ENCODE data around the gene PPM1A.

PPM1A gene

GRCh38 chr14:60277605-60278190 lies 28.7 kb downstream of the PPM1A start:
- H3K4me3 ChIP-seq (ENCODE audit: low read length, poor library complexity, severe bottlenecking): no peak overlapping the region
- no peaks in the 10 kb centered on the region for H3F3A ChIP-seq (ENCODE audit: low read depth)
- H3K9ac ChIP-seq (ENCODE audit: low read depth, low read length, poor library complexity, severe bottlenecking): no peak overlapping the region
- no peaks in the 10 kb centered on the region for H3K9me2 ChIP-seq (replicated peaks; ENCODE audit: low read depth, low read length)
- TF ChIP-seq CTCF (conservative IDR thresholded peaks at IDR 0.05; ENCODE audit: low read length) (no peak), EZH2phosphoT487 (IDR thresholded peaks at IDR 0.05; ENCODE audit: borderline replicate concordance) (no peak)
- H3K4me2 ChIP-seq (ENCODE audit: low read depth, low read length, poor library complexity, severe bottlenecking): no peak overlapping the region
- peaks cover 29% of the 10 kb centered on the region for H4K20me1 ChIP-seq (ENCODE audit: insufficient read depth, low read length, poor library complexity, severe bottlenecking)
- peaks cover 95% of the 10 kb centered on the region for H3K79me2 ChIP-seq (ENCODE audit: insufficient read depth, low read length)
- no peak overlapping the region for H2AFZ ChIP-seq (ENCODE audit: low read length)
- H3K9me3 ChIP-seq (ENCODE audit: insufficient read depth, low read depth, low read length): no peaks in the 10 kb centered on the region
- peaks cover 6% of the 10 kb centered on the region for H3K4me1 ChIP-seq (ENCODE audit: insufficient read depth, low read length, poor library complexity, severe bottlenecking)
- H3K27me3 ChIP-seq (ENCODE audit: insufficient read depth, low read length, poor library complexity, severe bottlenecking): no peaks in the 10 kb centered on the region
- peaks cover 4% of the 10 kb centered on the region; the same call in 1 of the 2 replicates for H3K36me3 ChIP-seq (ENCODE audit: insufficient read depth, low read length)

GRCh38 chr14:60278350-60278749 lies 29.3 kb downstream of the PPM1A start:
- peaks cover 95% of the 10 kb centered on the region for H3K79me2 ChIP-seq (ENCODE audit: insufficient read depth, low read length)
- H4K20me1 ChIP-seq (ENCODE audit: insufficient read depth, low read length, poor library complexity, severe bottlenecking): peaks cover 29% of the 10 kb centered on the region
- no peak overlapping the region for H3K4me2 ChIP-seq (ENCODE audit: low read depth, low read length, poor library complexity, severe bottlenecking)

DNA sequence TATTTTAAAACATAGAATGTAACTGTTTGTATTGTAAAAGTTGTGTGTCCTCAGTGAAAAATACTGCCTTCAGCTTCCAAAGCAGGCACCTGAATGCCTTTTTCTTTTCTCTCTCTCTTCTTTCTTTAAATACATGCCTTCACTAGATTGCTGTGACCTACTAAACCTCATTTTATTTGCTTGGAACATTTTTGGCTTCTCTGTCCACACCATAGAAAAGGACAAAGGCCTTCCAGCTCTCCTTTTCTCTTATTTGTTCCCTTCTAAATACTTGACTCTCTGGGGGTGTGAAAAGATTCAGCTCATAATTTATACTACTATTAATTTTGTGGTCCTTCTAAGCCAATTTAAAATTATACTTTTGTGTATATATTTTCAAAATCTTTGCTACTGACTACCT lies 38.4 kb downstream of the PPM1A start:
- Histone ChIP-seq H3K4me3 (ENCODE audit: low read length, poor library complexity, severe bottlenecking) (no peak overlapping the region), H3K27me3 (ENCODE audit: insufficient read depth, low read length, poor library complexity, severe bottlenecking) (no peaks in the 10 kb centered on the region), H3K9me2 (replicated peaks; ENCODE audit: low read depth, low read length) (no peaks in the 10 kb centered on the region), H3F3A (ENCODE audit: low read depth) (no peaks in the 10 kb centered on the region), H4K20me1 (ENCODE audit: insufficient read depth, low read length, poor library complexity, severe bottlenecking) (no peaks in the 10 kb centered on the region), H3K79me2 (ENCODE audit: insufficient read depth, low read length) (peaks cover 16% of the 10 kb centered on the region), H3K9ac (ENCODE audit: low read depth, low read length, poor library complexity, severe bottlenecking) (no peak overlapping the region), H3K9me3 (ENCODE audit: insufficient read depth, low read depth, low read length) (no peaks in the 10 kb centered on the region), H2AFZ (ENCODE audit: low read length) (no peak overlapping the region), H3K4me1 (ENCODE audit: insufficient read depth, low read length, poor library complexity, severe bottlenecking) (no peaks in the 10 kb centered on the region), H3K36me3 (ENCODE audit: insufficient read depth, low read length) (peaks cover 62% of the 10 kb centered on the region), H3K4me2 (ENCODE audit: low read depth, low read length, poor library complexity, severe bottlenecking) (no peak overlapping the region)
- TF ChIP-seq CTCF (conservative IDR thresholded peaks at IDR 0.05; ENCODE audit: low read length) (no peak), EZH2phosphoT487 (IDR thresholded peaks at IDR 0.05; ENCODE audit: borderline replicate concordance) (no peak)

More at GRCh38 chr14:60278350-60278749, 29.3 kb downstream of the PPM1A start:
- no peaks in the 10 kb centered on the region for H3K4me1 ChIP-seq (ENCODE audit: insufficient read depth, low read length, poor library complexity, severe bottlenecking)
- H3F3A ChIP-seq (ENCODE audit: low read depth): no peaks in the 10 kb centered on the region
- no peak for TF ChIP-seq CTCF (conservative IDR thresholded peaks at IDR 0.05; ENCODE audit: low read length)
- no peak for TF ChIP-seq EZH2phosphoT487 (IDR thresholded peaks at IDR 0.05; ENCODE audit: borderline replicate concordance)
- H3K4me3 ChIP-seq (ENCODE audit: low read length, poor library complexity, severe bottlenecking): no peak overlapping the region
- H3K36me3 ChIP-seq (ENCODE audit: insufficient read depth, low read length): peaks cover 10% of the 10 kb centered on the region; the same call in 1 of the 2 replicates
- H2AFZ ChIP-seq (ENCODE audit: low read length): no peak overlapping the region
- H3K9me3 ChIP-seq (ENCODE audit: insufficient read depth, low read depth, low read length): no peaks in the 10 kb centered on the region
- H3K9ac ChIP-seq (ENCODE audit: low read depth, low read length, poor library complexity, severe bottlenecking): no peak overlapping the region
- H3K27me3 ChIP-seq (ENCODE audit: insufficient read depth, low read length, poor library complexity, severe bottlenecking): no peaks in the 10 kb centered on the region
- H3K9me2 ChIP-seq (replicated peaks; ENCODE audit: low read depth, low read length): no peaks in the 10 kb centered on the region

Data from Loucy (cell line).